ENCODE data around the gene ATP1B3. TPM values are rescaled to one million over a fixed set of nuclear protein-coding genes. Genes with fewer than 3 reads are reported as not detected.

The ATP1B3 gene
- polyA plus RNA-seq, 1 of the 3 experiments (the other 2 are of a cell fraction): 86.3 TPM

- POLR2A ChIA-PET: no interaction called here
Observed at GRCh38 chr3:141870091-141870687, 6.3 kb upstream of the ATP1B3 start.

More at GRCh38 chr3:141870091-141870687, 6.3 kb upstream of the ATP1B3 start:
- no peaks in the 10 kb centered on the region for H3F3A ChIP-seq (replicated peaks; ENCODE audit: insufficient read depth)
- H3K79me2 ChIP-seq (ENCODE audit: insufficient read depth): no peaks in the 10 kb centered on the region
- H3K9me2 ChIP-seq: no peaks in the 10 kb centered on the region
- no peaks in the 10 kb centered on the region for H3K36me3 ChIP-seq (replicated peaks in 1 of 2; ENCODE audit: control insufficient read depth in 1 of 2, insufficient read depth in 2 of 2, low read length in 1 of 2)
- no peak overlapping the region for H3K9ac ChIP-seq
- no peak for DNase-seq
- H3K4me1 ChIP-seq (ENCODE audit: control insufficient read depth in 1 of 2, insufficient read depth in 2 of 2, low read depth in 1 of 2, low read length in 1 of 2): no peaks in the 10 kb centered on the region
- TF ChIP-seq RFX5 (IDR thresholded peaks at IDR 0.05; ENCODE audit: low read length) (no peak), MEF2A (IDR thresholded peaks at IDR 0.05; ENCODE audit: borderline replicate concordance, low read depth) (no peak), REST (IDR thresholded peaks at IDR 0.05; ENCODE audit: low read depth, low read length) (no peak), CHD2 (IDR thresholded peaks at IDR 0.05; ENCODE audit: low read length, partially characterized antibody) (no peak), USF1 (IDR thresholded peaks at IDR 0.05; ENCODE audit: borderline replicate concordance, low read depth) (no peak), MAX (IDR thresholded peaks at IDR 0.05; ENCODE audit: low read depth) (no peak), GATA2 (CRISPR knock-in tag; IDR thresholded peaks at IDR 0.05) (no peak), MXI1 (IDR thresholded peaks at IDR 0.05; ENCODE audit: low read depth, low read length) (no peak), ZBTB33 (IDR thresholded peaks at IDR 0.05; ENCODE audit: borderline replicate concordance, low read depth) (no peak), RXRA (IDR thresholded peaks at IDR 0.05; ENCODE audit: borderline replicate concordance, low read depth) (no peak), PBX3 (IDR thresholded peaks at IDR 0.05) (no peak), RAD21 (IDR thresholded peaks at IDR 0.05; ENCODE audit: low read length) (no peak), GABPA (IDR thresholded peaks at IDR 0.05; ENCODE audit: low read depth) (no peak), RCOR1 (IDR thresholded peaks at IDR 0.05; ENCODE audit: low read length) (no peak), TCF12 (IDR thresholded peaks at IDR 0.05) (no peak), CTCF (IDR thresholded peaks at IDR 0.05) (no peak), YY1 (IDR thresholded peaks at IDR 0.05; ENCODE audit: low read depth) (no peak), ELF1 (IDR thresholded peaks at IDR 0.05) (no peak), EP300 (IDR thresholded peaks at IDR 0.05; ENCODE audit: borderline replicate concordance in 1 of 2, low read depth in 1 of 2, low read length in 1 of 2) (no peak), SIN3A (IDR thresholded peaks at IDR 0.05; ENCODE audit: borderline replicate concordance, low read depth, low read length) (no peak)
- no peak overlapping the region for H3K4me3 ChIP-seq (ENCODE audit: low read depth in 2 of 2, low read length in 1 of 2)
- no peak overlapping the region for H2AFZ ChIP-seq (ENCODE audit: low read depth)
- H4K20me1 ChIP-seq (ENCODE audit: insufficient read depth): no peaks in the 10 kb centered on the region
- CTCF ChIA-PET: interaction anchor here (0.6 to 1.0 kb wide), 2 partner anchors 132 to 786 kb away, joined by 3 read pairs; partner anchors contain the start of gene RNF7
- H3K27me3 ChIP-seq (ENCODE audit: insufficient read depth): no peaks in the 10 kb centered on the region
- H3K9me3 ChIP-seq: no peaks in the 10 kb centered on the region
- no peak overlapping the region for H3K27ac ChIP-seq (ENCODE audit: low read depth in 2 of 2, low read length in 1 of 2)
- WGBS (ENCODE audit: low lambda C conversion rate): 76% methylated on average over 6 of the region's 6 CpGs
- H3K4me2 ChIP-seq: no peak overlapping the region

Measured in SK-N-SH (cell line).